Heart right ventricle (tissue), 16 donors: Measurements from ENCODE around the gene MTCH2. TPM values are rescaled to one million over a fixed set of nuclear protein-coding genes. Genes with fewer than 3 reads are reported as not detected.

Source experiments
- ATAC-seq, 8 donors: fragments of 200-7000 bp; cut with Tn5 transposase; one replicate each; pipeline ENCODE4 v1.9.1; 2020; ENCODE audit warnings: mild to moderate bottlenecking in 8 of 8, moderate library complexity in 8 of 8, moderate number of reproducible peaks in 1 of 8
- DNase-seq, 2 donors: peaks; one replicate each; pipeline ENCODE4 v3.0.0-alpha.2; 2020
- H3K27ac ChIP-seq, 10 donors: fragments of 200-600 bp; sonication (generic) in 2 of 10; one replicate each; pipeline versions ENCODE4 v1.5.0 to v1.8.0; 2020 to 2022; ENCODE audit warnings: mild to moderate bottlenecking in 3 of 10
- H3K27me3 ChIP-seq, 7 donors: fragments of 200-600 bp; one replicate each; pipeline ENCODE4 v1.8.0; 2021 to 2022; ENCODE audit warnings: mild to moderate bottlenecking in 2 of 7
- H3K36me3 ChIP-seq, 9 donors: fragments of 200-600 bp; sonication (generic) in 1 of 9; one replicate each; pipeline versions ENCODE4 v1.5.0 to v1.8.0; 2020 to 2022; ENCODE audit warnings: mild to moderate bottlenecking in 2 of 9
- H3K4me1 ChIP-seq, 9 donors: fragments of 200-600 bp; sonication (generic) in 1 of 9; one replicate each; pipeline versions ENCODE4 v1.5.0 to v1.8.0; 2020 to 2022; ENCODE audit warnings: mild to moderate bottlenecking in 4 of 9
- H3K4me3 ChIP-seq, 10 donors: fragments of 200-600 bp; sonication (generic) in 2 of 10; one replicate each; pipeline versions ENCODE4 v1.5.0 to v1.8.0; 2020 to 2022; ENCODE audit warnings: mild to moderate bottlenecking in 7 of 10, moderate library complexity in 2 of 10
- H3K9me3 ChIP-seq, 11 donors: fragments of 200-600 bp in 10 of 11; sonication (generic) in 2 of 11; one replicate each; pipeline versions ENCODE4 v1.5.0 to v1.8.0; 2013 to 2022; ENCODE audit warnings: mild to moderate bottlenecking in 2 of 11, control low read depth in 1 of 11, moderate library complexity in 1 of 11
- CTCF ChIP-seq, 9 donors: fragments of 200-600 bp; sonication (generic) in 2 of 9; IDR thresholded peaks; one replicate each; pipeline versions ENCODE4 v1.5.0 to v1.8.0; 2021 to 2022; ENCODE audit warnings: antibody characterized with exemption in 9 of 9, mild to moderate bottlenecking in 5 of 9, moderate library complexity in 1 of 9
- WGBS, 2 donors: extraction: QIAGEN DNeasy Blood & Tissue Kit; methylation state at CpG; one replicate each; pipeline ENCODE4 v1.1.7; 2013; ENCODE audit warnings: inconsistent platforms in 1 of 2; 5-methylcytosine and 5-hydroxymethylcytosine counted together
- intact Hi-C, 10 donors: fragments of 100-400 bp; cut with DNase I; formaldehyde crosslinking; loops; one replicate each; pipeline versions ENCODE4 v1.11.1 to v1.14.2; 2022
- polyA plus RNA-seq, 2 donors: library from polyadenylated mRNA; stranded (reverse); fragments of 200-250 nt; gene quantifications; one replicate each; pipeline ENCODE4 v1.2.3, GENCODE V29; 2013
- total RNA-seq, 10 donors: library from RNA; stranded (reverse); fragmentation: NEBNext Ultra II Directional in 3 of 10; extraction: Animal tissue kit (Norgen Biotek cat#: 25700) in 3 of 10; gene quantifications; one replicate each; pipeline versions ENCODE4 v1.2.1 to v1.2.4, GENCODE V29; 2021 to 2023
- donor health status: Arrhythmogenic right ventricular cardiomyopathy.
- donor health status: ischemic (EF 13 %, LVEDD 7.1; RV severe dilation, severe dysfunction).
- donor health status: healthy with polysubstance abuse.
- donor health status: DM: no; HTN: yes; CAD: no.
- donor health status: DM: no; HTN: no; CAD: no.
- donor health status: ischemic (EF 25% LVEDD 6.9; RV normal size, moderate dysfunction).
- donor health status: ischemic (EF 25% LVEDD 5.7; RV mildly dilated, moderate dysfunction).
- donor health status: healthy.
- donor health status: DM: yes; HTN: yes; CAD: no.
- donor health status: Ischemic cardiomyopathy.
- donor health status: ischemic (EF 35%, LVEDD 5.7; RV mildly dilated, moderate dysfunction).
- donor health status: nonischemic (EF 11% LVEDD 7.7; RV severe dilation, severe dysfunction).
- donor health status: DM: yes; HTN: yes; CAD: no.
- donor health status: PGD.
- donor health status: ischemic (EF 29% LVEDD 5.4; RV normal size, mild dysfunction).
- donor health status: nonischemic (EF 23%, LVEDD 6.1; RV moderate dilation, normal function).

Gene MTCH2
- total and polyA plus RNA-seq, 12 donors: 23.8 to 137 (median 104) TPM

GRCh38 chr11:47661245-47661644, 18.9 kb upstream of the MTCH2 start:
- WGBS, 2 donors: 95 to 97% methylated on average over 2 of the region's 2 CpGs

GRCh38 chr11:47659276-47659675, 16.9 kb upstream of the MTCH2 start:
- Histone ChIP-seq H3K4me3 (no peak overlapping the region), H3K27me3 (no peaks in the 10 kb centered on the region), H3K9me3 (no peaks in the 10 kb centered on the region), H3K4me1 (no peaks in the 10 kb centered on the region), H3K27ac (no peak overlapping the region), H3K36me3 (no peaks in the 10 kb centered on the region)
- intact Hi-C loops: no loop called here
- ATAC-seq: no peak
- WGBS, 2 donors: 64 to 70% methylated on average over 4 of the region's 4 CpGs
- no peak for TF ChIP-seq CTCF (IDR thresholded peaks at IDR 0.05)
- DNase-seq: no peak

More at GRCh38 chr11:47661245-47661644, 18.9 kb upstream of the MTCH2 start:
- intact Hi-C loops: loop anchor here in 1 of 10 donors (5.0 kb wide), 1 partner anchor 1024 kb away; no protein-coding TSS in a partner anchor
- Histone ChIP-seq H3K27ac (no peak overlapping the region), H3K4me1 (no peaks in the 10 kb centered on the region), H3K9me3 (no peaks in the 10 kb centered on the region), H3K4me3 (no peak overlapping the region), H3K27me3 (no peaks in the 10 kb centered on the region), H3K36me3 (no peaks in the 10 kb centered on the region)
- DNase-seq: no peak
- TF ChIP-seq CTCF (IDR thresholded peaks at IDR 0.05): no peak
- ATAC-seq: no peak

- H3K4me3 ChIP-seq: no peak overlapping the region
- H3K27ac ChIP-seq: no peak overlapping the region
- H3K36me3 ChIP-seq: no peaks in the 10 kb centered on the region
- H3K9me3 ChIP-seq: peaks cover 0 to 10% (median 0%) of the 10 kb centered on the region in 11 donors
- intact Hi-C loops: no loop called here
- WGBS, 2 donors: 64 to 70% methylated on average over 6 of the region's 6 CpGs
- TF ChIP-seq CTCF (IDR thresholded peaks at IDR 0.05): no peak
- H3K4me1 ChIP-seq: no peaks in the 10 kb centered on the region
- ATAC-seq (no peak), DNase-seq (no peak)
- no peaks in the 10 kb centered on the region for H3K27me3 ChIP-seq
Observed at GRCh38 chr11:47656260-47656885, 14.0 kb upstream of the MTCH2 start.

- no peak for DNase-seq
- 94 to 97% methylated on average over 5 of the region's 5 CpGs for WGBS, 2 donors
- H3K9me3 ChIP-seq: peaks cover 0 to 12% (median 0%) of the 10 kb centered on the region in 11 donors
- H3K4me3 ChIP-seq: no peak overlapping the region
- no peak for ATAC-seq
- no peak for TF ChIP-seq CTCF (IDR thresholded peaks at IDR 0.05)
- no peaks in the 10 kb centered on the region for H3K27me3 ChIP-seq
- H3K4me1 ChIP-seq: no peaks in the 10 kb centered on the region
- H3K27ac ChIP-seq: no peak overlapping the region
- H3K36me3 ChIP-seq: no peaks in the 10 kb centered on the region
- intact Hi-C loops: no loop called here
Observed at GRCh38 chr11:47651818-47652469, 9.6 kb upstream of the MTCH2 start.
